GM06990 (cell line): ENCODE results near the gene TM9SF1.

Source experiments
- DNase-seq: peaks from one replicate; pipeline ENCODE4 v3.0.0-alpha.2; 2011; ENCODE audit not compliant: insufficient read length; ENCODE audit errors: extremely low read depth
- H3K27me3 ChIP-seq: replicated peaks from 2 replicates; pipeline ENCODE4 v1.6.0; 2011; ENCODE audit warnings: low read length; ENCODE audit not compliant: control insufficient read depth, insufficient read depth
- H3K36me3 ChIP-seq: 2 replicates; pipeline ENCODE4 v1.5.1; 2011; ENCODE audit warnings: low read length; ENCODE audit not compliant: control insufficient read depth, insufficient read depth
- H3K4me3 ChIP-seq: replicated peaks from 2 replicates; pipeline ENCODE4 v1.5.1; 2011; ENCODE audit warnings: low read depth, mild to moderate bottlenecking, control low read depth, low read length
- CTCF ChIP-seq: IDR thresholded peaks from 2 replicates; pipeline ENCODE4 v1.5.1; 2011; ENCODE audit warnings: low read length, control low read depth, mild to moderate bottlenecking, inconsistent platforms; ENCODE audit not compliant: insufficient read depth, poor library complexity, severe bottlenecking

TM9SF1 gene

GRCh38 chr14:24177891-24178290, 17.4 kb downstream of the TM9SF1 start:
- no peak for DNase-seq
- no peaks in the 10 kb centered on the region for H3K27me3 ChIP-seq
- peaks cover 52% of the 10 kb centered on the region for H3K36me3 ChIP-seq
- H3K4me3 ChIP-seq = no peak overlapping the region
- TF ChIP-seq CTCF = no peak

- peaks cover 48% of the 10 kb centered on the region for H3K36me3 ChIP-seq
- DNase-seq = no peak
- H3K27me3 ChIP-seq = no peaks in the 10 kb centered on the region
- no peak overlapping the region for H3K4me3 ChIP-seq
- no peak for TF ChIP-seq CTCF
Observed at GRCh38 chr14:24177041-24177825, 18.0 kb downstream of the TM9SF1 start.

- TF ChIP-seq CTCF = no peak
- peaks cover 45% of the 10 kb centered on the region for H3K36me3 ChIP-seq
- H3K27me3 ChIP-seq = no peaks in the 10 kb centered on the region
- H3K4me3 ChIP-seq = no peak overlapping the region
- DNase-seq = no peak
Observed at GRCh38 chr14:24176599-24176998, 18.6 kb downstream of the TM9SF1 start.

- Histone ChIP-seq H3K27me3 (no peaks in the 10 kb centered on the region), H3K4me3 (peak overlapping the region; percentile 68), H3K36me3 (peaks cover 23% of the 10 kb centered on the region)
- DNase-seq = no peak
- no peak for TF ChIP-seq CTCF
Observed at GRCh38 chr14:24172871-24173281, 22.4 kb downstream of the TM9SF1 start.

GRCh38 chr14:24172261-24172860, 22.9 kb downstream of the TM9SF1 start:
- DNase-seq = no peak
- TF ChIP-seq CTCF = no peak
- peaks cover 24% of the 10 kb centered on the region for H3K36me3 ChIP-seq
- peak overlapping the region; percentile 68 for H3K4me3 ChIP-seq
- H3K27me3 ChIP-seq = no peaks in the 10 kb centered on the region
